Measurements from ENCODE around the gene EFHD2.
"Not testable (repeated sequence)": the region's sequence is repeated elsewhere in the genome, so short reads cannot be mapped to it uniquely, and the experiment has no call there.

The EFHD2 gene

DNA sequence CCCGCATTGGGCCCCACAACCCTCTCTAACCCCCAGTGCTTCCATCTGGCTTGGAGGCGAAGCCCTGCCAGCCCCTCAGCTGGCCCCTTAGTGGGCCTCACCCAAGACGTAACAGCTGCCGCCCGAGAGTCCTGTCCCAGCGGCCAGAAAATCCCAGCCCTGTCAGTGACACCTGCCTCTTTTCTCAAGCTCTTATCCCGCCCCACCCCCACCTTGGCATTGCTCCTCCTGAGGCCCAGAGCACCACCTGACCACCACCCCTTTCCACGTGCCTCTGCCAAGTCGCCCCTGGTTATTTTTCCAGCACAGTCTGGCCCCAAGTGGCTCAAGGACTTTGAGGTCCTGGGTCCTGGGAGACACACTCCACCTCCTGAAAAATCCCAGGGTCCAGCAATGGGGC is 22.6 kb downstream of the EFHD2 start:
- no peak for DNase-seq

DNA sequence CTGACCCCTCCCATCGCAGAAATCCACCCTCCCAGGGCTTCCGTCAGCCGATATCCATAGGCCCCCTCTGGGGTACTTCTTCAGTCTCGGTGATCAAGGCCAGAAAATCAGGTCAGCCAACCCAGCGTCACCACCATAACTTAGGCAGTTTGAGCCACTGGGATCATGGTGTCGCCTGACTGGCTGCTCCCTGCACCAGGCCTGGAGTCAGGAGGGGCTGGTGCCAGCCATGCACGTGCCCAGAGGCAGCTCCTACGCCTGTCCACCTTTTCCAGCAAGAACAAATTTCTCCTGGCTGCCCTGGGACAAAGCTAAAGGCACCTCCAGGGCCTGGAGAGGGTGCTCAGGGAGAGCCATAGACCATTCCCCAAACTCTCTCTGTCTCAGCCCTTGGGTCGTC is 23.8 kb downstream of the EFHD2 start:
- DNase-seq = no peak

DNA sequence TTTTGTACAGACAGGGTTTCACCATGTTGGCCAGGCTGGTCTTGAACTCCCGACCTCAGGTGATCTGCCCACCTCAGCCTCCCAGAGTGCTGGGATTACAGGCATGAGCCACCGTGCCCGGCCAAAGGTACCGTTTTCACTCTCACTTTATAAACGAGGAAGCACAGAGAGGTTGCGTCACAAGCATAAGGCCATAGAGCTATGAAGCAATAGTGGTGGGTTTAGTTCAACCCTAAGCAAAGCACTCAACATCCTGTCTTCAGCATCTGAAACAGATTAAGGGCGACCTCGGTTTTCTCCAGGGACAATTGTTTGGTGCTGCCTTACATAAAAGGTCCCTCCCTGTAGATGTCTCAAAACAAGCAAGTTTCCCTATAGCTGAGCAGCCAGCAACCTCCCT is 25.1 kb downstream of the EFHD2 start:
- DNase-seq = not testable (repeated sequence)

DNA sequence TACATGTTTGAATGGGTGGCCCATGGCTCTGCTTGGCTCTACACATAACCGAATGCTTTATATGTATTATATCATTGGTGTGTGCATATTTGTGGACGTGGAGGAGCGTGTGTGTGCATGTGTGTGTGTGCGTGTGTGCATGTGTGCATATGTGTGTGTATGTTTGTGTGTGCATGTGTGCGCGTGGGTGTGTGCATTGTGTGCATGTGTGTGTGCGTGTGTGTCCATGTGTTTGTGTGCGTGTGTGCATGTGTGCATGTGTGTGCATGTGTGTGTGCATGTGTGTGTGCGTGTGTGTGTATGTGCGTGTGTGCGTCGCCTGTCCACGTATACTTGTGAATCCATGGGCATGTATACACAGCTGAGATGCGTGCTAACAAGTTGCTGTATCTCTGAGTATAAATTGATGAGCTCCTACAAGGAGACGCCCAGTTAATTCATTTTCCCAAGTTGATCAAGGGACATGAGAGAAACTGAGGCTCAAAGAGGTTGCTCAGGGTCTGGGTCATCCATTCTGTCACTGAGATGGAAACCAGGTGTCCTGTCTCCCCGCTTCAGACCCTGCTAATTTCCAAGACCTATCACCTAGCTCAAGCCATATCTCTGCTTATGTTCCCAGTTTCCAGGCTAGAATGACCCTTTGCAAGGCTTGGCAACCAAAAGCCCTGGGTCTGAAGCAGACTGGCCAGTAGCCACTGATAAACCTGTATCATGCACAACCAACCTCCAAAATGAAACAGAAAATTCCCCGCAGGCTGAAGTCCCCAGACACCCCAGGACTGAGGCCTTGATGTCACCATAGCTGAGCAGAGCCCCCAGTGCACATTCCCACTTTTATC is 25.8 kb downstream of the EFHD2 start:
- DNase-seq = no peak

DNA sequence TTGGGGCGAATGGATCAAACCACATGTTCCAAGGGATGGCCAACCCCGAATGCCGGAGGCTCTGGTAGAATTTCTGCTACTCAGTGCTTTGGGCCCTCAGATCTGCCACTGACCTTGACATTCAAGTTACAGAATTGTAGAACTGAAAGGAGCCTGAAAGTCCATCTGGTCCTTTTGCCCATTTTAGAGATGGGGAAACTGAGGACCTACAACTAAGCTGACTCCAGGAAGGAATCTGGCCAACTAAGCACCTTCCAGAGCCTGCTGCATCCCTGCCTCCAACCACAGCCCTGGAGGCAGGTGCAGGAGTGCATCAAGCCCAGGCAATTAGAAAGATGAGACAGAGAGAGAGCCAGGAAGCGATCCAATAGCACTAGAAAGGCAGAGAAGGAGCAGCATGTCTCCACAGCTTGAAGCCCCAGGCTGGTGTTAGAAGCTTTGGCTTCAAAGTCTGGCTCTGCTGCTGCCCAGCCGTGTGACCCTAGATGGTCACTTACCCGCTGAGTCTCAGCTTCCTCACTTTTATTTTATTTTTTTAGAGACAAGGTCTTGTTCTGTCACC is 27.3 kb downstream of the EFHD2 start:
- DNase-seq = no peak

DNA sequence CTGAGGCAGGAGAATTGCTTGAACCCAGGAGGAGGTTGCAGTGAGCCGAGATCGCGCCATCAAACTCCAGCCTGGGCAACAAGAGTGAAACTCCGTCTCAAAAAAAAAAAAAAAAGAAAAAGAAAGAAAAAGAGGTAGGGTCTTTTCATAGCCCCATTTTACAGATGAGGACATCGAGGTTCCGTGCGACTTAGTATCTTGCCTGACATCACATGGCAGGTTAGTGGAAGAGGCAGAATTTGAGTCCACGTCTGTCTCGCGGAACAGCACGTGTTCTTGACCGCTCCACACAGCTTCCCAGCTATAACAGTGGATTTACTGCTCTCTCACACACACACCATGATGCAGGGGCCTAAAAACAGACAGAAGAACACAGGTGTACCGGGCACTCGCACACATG is 29.6 kb downstream of the EFHD2 start:
- DNase-seq = no peak

DNA sequence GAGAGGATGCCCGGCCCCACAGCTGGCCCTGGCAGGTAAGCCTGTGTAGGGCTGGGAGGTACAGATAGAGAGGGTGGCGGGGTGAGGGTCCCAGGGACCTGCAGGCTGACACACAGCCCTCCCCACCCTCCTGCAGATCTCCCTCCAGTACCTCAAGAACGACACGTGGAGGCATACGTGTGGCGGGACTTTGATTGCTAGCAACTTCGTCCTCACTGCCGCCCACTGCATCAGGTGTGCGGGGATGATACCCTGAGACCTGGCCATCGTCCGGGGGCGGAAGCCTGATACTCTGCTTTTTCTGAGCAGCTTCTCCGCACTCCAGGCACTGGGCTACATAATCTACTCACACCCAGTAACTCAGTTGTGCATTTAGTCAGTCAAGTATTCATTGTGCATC is 30.7 kb downstream of the EFHD2 start:
- no peak for DNase-seq

DNA sequence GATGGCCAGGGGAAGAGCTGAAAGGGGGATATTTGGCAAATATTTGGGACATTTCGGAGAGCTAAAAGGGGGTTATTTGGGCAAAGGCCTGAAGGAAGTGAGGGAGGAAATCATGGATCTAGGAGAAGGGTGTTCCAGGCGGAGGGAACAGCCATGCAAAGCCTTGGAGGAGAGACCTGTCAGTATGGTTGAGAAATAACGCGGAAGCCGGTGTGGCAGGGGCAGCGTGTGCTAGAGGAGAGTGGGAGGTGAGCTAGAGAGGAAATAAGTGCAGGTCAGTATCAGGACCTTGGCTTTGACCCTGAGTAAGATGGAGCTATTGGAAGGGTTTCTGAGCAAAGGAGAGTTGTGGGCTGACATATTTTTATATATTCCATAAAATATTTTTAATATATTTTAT is 31.6 kb downstream of the EFHD2 start:
- DNase-seq = no peak

DNA sequence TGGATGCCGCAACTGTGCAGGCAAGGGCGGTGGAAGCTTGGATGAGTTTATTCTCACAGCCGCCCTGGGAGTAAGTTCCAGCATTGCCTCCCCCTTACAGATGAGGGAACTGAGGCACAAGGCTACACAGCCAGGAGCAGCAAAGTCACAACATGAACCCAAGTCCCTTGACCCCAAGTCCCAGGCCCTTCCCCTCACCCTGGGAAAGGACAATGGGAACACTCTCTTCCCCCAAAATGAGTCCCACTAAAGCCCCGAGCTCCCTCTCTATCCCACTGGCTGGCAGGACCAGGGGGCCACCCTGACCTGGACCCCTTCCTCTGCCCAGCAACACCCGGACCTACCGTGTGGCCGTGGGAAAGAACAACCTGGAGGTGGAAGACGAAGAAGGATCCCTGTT is 32.4 kb downstream of the EFHD2 start:
- DNase-seq = no peak

DNA sequence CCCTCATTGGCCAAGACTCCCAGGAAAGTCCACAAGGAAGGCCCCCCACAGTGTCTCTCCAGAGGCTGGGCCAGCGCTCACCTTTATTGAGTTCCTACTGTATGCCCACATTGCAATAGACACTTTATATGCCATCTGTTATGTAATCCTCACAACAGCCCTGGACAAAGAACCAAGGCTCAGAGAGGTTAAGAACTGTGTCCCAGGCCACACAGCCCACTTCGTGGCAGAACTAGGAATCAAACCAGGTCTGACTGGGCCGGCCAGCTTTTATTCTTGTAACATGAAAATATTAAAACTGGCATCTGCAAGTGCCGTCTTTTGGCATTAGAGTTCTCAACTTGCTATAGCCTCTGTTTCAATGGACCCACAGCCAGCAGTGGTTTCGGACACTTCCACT is 33.1 kb downstream of the EFHD2 start:
- DNase-seq = no peak

DNA sequence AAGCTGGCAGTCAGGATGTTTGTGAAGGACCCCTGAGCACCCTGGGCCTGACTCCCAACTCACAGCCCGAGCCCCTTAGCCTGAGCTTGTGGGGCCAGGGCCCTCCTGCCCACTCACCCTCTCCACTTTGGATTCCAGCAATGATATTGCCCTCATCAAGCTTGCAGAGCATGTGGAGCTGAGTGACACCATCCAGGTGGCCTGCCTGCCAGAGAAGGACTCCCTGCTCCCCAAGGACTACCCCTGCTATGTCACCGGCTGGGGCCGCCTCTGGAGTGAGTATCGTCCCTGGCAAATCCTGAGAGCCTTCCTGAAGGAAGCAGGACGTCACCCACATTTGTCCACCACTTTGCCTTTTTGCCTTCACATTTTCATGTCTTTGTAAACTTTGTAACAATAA is 33.6 kb downstream of the EFHD2 start:
- DNase-seq = no peak

DNA sequence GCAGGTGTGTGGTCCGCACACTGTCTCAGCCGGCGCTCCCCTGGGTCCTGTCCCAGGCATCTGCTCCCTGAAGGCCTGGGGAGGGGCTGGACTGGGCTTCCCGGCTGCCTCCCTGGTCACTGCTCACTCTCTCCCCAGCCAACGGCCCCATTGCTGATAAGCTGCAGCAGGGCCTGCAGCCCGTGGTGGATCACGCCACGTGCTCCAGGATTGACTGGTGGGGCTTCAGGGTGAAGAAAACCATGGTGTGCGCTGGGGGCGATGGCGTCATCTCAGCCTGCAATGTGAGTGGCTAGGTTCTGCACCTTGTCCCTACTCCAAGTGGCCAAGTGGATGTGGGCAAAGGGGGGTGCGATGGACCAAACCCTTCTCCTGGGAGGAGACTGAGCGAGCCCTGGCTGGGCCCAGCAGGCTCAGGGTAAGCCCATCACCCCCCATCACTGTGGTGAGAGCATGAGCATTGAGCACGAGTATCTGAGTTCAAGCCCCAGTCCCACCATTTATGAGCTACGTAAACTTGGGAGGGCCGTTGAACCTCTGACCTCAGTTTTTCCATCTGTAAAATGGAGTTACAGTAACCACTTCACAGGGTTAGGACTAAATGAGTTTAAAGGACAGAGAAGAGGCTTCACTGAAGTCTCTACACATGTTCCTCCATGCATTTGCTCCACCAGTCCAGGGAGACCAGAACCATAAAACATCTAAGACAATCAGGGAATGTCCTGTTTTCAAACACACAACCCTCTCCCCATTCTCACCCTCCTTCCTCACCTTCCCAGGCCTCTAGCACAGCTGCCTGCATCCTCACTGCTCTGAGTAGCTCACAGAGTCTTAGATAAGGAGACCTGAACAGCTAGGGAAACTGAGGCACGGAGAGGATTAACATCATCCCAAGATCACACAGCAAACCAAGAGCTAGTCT is 35.0 kb downstream of the EFHD2 start:
- DNase-seq = no peak

DNA sequence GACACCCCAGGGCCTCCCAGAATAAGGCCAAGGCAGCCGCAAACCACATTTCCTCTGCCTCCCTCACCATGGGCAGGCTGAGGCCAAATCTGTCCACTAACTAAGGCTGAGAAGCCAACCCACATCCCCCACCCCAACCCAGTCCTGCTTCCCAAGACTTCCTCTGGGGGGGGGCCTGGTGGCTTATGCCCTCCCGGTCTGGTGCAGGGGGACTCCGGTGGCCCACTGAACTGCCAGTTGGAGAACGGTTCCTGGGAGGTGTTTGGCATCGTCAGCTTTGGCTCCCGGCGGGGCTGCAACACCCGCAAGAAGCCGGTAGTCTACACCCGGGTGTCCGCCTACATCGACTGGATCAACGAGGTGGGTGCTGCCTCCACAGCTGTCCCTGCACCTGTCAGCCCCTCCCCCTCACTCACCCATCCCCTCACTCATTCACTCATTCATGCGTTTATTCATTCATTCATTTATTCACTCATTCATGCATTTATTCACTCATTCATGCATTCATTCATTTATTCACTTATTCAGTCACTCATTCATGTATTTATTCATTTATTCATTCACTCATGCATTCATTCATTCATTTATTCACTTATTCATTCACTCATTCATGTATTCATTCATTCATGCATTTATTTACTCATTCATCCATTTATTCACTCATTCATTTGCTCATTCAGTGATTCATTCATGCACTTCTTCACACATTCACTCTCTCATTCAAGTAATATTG is 35.9 kb downstream of the EFHD2 start:
- DNase-seq = no peak

DNA sequence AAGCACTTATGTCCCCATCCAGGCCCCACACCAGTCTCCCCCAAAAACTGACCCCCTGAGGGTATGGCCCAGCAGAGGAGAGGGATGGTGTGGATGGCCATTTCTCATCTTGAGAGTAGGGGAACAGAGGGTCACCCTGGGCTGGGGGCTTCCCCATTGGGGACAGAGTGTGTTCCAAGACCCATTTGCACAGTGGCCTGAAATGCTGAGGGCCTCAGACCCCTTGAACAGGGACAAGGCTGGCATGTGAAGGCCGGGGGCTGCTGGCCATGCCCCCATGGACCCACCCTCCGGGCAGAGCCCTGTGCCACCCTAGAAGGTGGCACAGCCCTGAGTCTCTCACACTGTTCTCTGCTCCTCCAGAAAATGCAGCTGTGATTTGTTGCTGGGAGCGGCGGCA is 36.5 kb downstream of the EFHD2 start:
- no peak for DNase-seq

DNA sequence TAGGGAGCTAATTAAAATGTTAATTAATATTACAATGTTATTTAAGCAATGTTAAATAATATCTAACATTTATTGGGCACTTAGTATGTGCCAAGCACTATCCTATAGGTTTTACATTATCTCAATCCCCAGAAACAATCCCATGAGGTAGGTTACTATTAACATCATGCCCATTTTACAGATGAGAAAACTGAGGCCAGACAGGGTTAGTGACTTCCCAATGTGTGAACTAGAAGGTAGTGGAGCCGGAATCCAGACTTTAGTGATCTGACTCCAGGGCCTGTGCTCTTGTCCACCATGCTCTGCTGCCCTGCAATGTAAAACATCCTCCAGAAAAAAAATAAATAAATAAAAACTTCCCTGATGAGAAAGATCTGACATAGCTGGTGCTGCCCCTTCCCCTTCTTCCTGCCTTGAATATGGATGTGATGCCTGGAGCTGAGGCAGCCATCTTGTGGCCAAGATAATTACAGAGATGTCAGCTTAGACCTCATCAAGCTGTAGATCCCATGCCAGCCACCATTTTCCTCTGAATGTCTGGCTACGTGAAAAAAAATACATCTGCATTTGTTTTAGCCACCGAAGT is 39.3 kb downstream of the EFHD2 start:
- DNase-seq = no peak

DNA sequence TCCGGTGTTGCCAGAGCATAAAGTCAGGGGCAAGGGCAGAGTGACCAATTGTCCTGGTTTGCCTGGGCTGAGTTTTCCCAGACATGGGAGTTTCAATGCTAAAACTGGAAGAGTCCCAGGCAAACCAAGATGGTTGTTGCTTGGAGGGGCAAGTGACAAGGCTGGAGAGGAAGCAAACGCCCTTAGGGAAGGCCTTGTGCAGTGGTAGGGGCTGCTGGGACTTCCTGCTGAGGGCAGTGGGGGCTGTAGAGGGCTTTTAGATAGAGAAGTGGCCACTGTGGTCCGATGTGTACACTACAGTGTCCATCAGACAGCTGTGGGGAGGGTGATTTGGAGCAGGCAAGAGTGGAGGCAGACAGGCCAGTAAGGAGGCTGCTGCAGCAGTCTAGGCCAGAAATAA is 39.9 kb downstream of the EFHD2 start:
- no peak for DNase-seq

DNA sequence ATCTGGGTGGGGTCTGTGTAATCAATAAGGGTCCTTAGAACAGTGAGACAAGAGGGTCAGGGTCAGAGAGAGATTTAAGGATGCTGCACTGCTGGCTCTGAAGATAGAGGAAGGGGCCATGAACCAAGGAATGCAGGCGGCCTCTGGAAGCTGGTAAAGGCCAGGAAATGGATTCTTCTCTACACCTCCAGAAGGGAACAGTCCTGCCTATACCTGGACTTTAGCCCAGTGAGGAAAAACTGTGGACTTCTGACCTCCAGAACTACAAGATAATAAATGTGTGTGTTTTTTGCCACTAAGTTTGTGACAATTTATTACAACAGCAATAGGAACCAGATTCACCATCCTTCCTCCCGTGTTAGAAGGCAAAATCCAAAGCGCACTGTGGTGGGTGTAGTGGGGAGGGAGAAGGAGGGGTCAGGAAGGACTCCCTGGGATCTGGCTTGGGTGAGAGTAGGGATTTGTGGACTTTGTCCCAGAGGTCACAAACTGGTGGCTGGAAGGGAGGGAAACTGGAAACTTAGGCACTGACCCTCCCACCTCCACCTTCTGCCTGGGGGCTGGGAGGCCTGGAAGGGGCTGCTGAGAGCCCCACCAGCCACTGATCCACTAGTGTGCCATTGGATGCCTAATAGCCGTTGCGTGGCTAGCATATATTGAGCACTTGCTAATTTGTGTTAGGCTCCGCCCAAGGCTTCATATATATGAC is 41.5 kb downstream of the EFHD2 start:
- DNase-seq = no peak

DNA sequence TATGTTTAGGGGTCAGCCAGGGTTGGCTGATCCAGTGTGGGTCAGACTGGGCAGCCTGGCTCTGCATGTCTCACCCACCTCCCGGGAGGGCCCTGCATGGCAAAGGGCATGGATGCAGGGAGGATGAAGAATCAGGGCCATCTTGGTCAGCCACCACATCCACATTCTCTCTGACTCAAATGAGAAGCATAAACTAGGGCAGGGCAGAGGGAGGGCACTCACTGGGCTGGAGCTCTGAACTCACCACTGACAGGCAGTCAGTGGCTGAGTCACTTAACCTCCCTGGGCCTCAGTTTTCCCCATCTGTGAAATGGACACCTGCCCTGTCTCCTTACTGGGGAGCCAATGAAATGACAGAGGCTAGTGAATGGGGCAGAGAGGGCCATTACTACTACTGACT is 42.5 kb downstream of the EFHD2 start:
- DNase-seq = no peak

DNA sequence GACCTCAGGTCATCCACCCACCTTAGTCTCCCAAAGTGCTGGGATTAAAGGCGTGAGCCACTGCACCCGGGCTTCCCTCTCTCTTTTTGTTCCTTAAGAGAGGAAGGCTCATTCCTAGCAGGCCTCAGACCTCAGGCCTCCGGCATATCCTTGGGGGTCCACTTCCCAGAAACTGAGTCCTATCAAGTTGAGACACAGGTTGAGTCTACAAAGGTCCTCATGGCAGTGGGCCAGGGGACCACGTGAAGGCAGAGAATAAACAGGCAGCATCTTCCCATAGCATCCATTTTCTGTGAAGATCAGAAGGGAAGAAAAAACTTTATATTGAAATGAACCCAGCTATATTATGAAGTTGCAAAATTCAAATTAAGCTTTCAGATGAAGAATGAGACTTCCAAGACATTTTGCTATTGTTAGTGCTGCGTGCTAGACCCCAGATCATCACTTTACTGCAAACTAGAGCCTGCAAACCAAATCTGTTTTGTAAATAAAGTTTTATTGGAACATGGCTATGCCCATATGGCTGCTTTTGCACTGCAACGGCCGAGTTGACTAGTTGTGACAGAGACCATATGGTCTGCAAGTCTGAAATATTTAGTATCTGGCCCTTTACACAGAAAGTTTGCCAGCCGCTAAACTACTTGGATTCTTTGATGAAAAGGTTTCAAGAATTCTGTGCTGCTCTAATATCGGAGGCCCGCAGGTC is 43.3 kb downstream of the EFHD2 start:
- DNase-seq = no peak

DNA sequence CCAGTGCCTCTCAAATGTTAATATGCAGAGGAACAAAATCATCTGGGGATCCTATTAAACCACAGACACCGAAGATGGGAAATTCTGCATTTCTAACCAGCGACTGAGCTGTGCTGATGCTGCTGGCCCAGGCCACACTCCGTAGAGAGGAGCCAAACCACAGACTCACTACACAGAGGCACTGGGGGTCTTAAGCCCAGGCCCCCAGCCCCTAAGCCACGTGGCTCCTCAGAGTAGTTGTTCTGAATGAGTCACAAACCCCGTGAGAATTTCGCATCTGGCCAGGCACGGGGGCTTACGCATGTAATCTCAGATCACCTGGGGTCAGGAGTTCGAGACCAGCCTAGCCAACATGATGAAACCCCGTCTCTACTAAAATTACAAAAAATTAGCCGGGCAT is 44.0 kb downstream of the EFHD2 start:
- no peak for DNase-seq

DNA sequence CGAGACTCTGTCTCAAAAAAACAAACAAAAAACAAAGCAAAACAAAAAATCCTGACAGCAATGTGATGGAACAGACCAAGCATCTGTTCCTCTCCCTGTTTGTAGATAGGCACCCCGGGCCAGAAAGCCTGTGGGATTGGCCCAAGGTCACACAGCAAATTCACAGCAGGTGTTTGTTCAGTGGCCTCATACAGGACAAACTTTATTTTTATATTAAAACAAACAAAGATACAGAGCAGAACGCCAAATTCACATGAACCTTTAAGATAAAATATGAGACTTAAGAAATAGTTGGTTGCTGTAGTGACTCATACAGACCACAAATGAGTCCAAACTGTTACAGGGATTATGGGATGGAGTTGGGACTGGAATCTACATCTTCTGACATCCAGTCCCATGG is 44.6 kb downstream of the EFHD2 start:
- DNase-seq = no peak

Data from NCI-H774 (cell line).